OCI-LY7 (cell line): ENCODE data around the gene ASPHD2. TPM values are rescaled to one million over a fixed set of nuclear protein-coding genes. Genes with fewer than 3 reads are reported as not detected.

ENCODE experiments used
- BruUV-seq: library from RNA; stranded (reverse); fragments of 400-500 nt; replicated peaks from 2 replicates; lab custom pipeline; 2021; lab: Mats Ljungman, UMichigan
- CTCF ChIA-PET: fragments of 300-600 bp; sonication (Branson Sonifier 250); formaldehyde crosslinking; loops from one replicate; lab custom pipeline; 2022; ENCODE audit warnings: antibody characterized with exemption; ENCODE audit not compliant: unreplicated experiment; lab: Charles Lee
- POLR2A ChIA-PET: fragments of 300-600 bp; sonication (Branson Sonifier 250); formaldehyde crosslinking; loops from one replicate; lab custom pipeline; 2022; ENCODE audit warnings: antibody characterized with exemption; lab: Charles Lee
- DNase-seq: peaks from one replicate; pipeline ENCODE4 v3.0.0-alpha.2; 2015; ENCODE audit warnings: low spot score
- H2AFZ ChIP-seq: fragments of 200-600 bp; sonication (generic), shearing (Covaris generic); 2 replicates; pipeline ENCODE4 v1.6.1; 2014; ENCODE audit warnings: mild to moderate bottlenecking, antibody characterized with exemption, low read length, moderate library complexity
- H3K27ac ChIP-seq: fragments of 200-600 bp; sonication (generic); 2 replicates; pipeline ENCODE4 v1.5.1; 2014; ENCODE audit warnings: mixed run types, low read depth, mild to moderate bottlenecking, moderate library complexity, low read length, inconsistent platforms; ENCODE audit not compliant: poor library complexity, severe bottlenecking
- H3K36me3 ChIP-seq: fragments of 200-600 bp; sonication (generic); 2 replicates; pipeline ENCODE4 v1.6.1; 2014; ENCODE audit warnings: mild to moderate bottlenecking, antibody characterized with exemption, low read length, moderate library complexity, mixed read lengths; ENCODE audit not compliant: insufficient read depth
- H3K4me1 ChIP-seq: fragments of 200-600 bp; sonication (generic); 2 replicates; pipeline ENCODE4 v1.5.1; 2014; ENCODE audit warnings: mild to moderate bottlenecking, low read length; ENCODE audit not compliant: insufficient read depth, poor library complexity, severe bottlenecking
- H3K4me2 ChIP-seq: fragments of 200-600 bp; sonication (generic); 2 replicates; pipeline ENCODE4 v1.6.1; 2014; ENCODE audit warnings: mild to moderate bottlenecking, low read length
- H3K4me3 ChIP-seq: fragments of 200-600 bp; sonication (generic); 2 replicates; pipeline ENCODE4 v1.5.1; 2014; ENCODE audit warnings: mild to moderate bottlenecking, low read depth, low read length; ENCODE audit not compliant: poor library complexity, severe bottlenecking
- H3K79me2 ChIP-seq: fragments of 200-600 bp; sonication (generic); 2 replicates; pipeline ENCODE4 v1.6.1; 2016; ENCODE audit warnings: low read depth, mild to moderate bottlenecking, low read length, moderate library complexity, mixed read lengths; ENCODE audit not compliant: insufficient read depth
- H3K9me2 ChIP-seq: fragments of 200-600 bp; sonication (generic); 2 replicates; pipeline ENCODE4 v1.6.1; 2016; ENCODE audit warnings: mild to moderate bottlenecking, low read length, mixed read lengths; ENCODE audit not compliant: insufficient read depth
- H3K9me3 ChIP-seq: fragments of 200-600 bp; sonication (generic); 2 replicates; pipeline ENCODE4 v1.6.1; 2014; ENCODE audit warnings: mild to moderate bottlenecking, mixed run types, low read length, mixed read lengths
- H4K20me1 ChIP-seq: fragments of 200-600 bp; sonication (generic); 2 replicates; pipeline ENCODE4 v1.6.1; 2014; ENCODE audit warnings: mild to moderate bottlenecking, antibody characterized with exemption, low read length, moderate library complexity, mixed read lengths; ENCODE audit not compliant: insufficient read depth
- EZH2phosphoT487 ChIP-seq: fragments of 200-600 bp; sonication (generic); IDR thresholded peaks from 2 replicates; pipeline ENCODE4 v1.6.1; 2018; ENCODE audit warnings: low read depth, borderline replicate concordance, mild to moderate bottlenecking, mixed run types, antibody characterized with exemption, low read length, moderate library complexity, mixed read lengths
- intact Hi-C: fragments of 100-400 bp; cut with micrococcal nuclease; formaldehyde crosslinking; loops from one replicate; pipeline ENCODE4 v1.10.0; 2022; ENCODE audit not compliant: unreplicated experiment
- total RNA-seq, 2 experiments: library from RNA; depleted of rRNA in 1 of 2; stranded (reverse); fragments of >200 nt in 1 of 2; shearing (Covaris generic) in 1 of 2; gene quantifications; 2 replicates each; pipeline ENCODE4 v1.2.3, GENCODE V29; 2014 to 2022
- TF ChIP-seq, protein P1 (sequence below): fragments of 200-600 bp; sonication (generic); conservative IDR thresholded peaks from 2 replicates; pipeline ENCODE4 v1.5.1; 2014; ENCODE audit warnings: mild to moderate bottlenecking, antibody characterized with exemption, low read length, moderate library complexity, mixed read lengths

The ASPHD2 gene
- total RNA-seq, 2 experiments from 2014 or later: 5.5 to 6.5 TPM

DNA sequence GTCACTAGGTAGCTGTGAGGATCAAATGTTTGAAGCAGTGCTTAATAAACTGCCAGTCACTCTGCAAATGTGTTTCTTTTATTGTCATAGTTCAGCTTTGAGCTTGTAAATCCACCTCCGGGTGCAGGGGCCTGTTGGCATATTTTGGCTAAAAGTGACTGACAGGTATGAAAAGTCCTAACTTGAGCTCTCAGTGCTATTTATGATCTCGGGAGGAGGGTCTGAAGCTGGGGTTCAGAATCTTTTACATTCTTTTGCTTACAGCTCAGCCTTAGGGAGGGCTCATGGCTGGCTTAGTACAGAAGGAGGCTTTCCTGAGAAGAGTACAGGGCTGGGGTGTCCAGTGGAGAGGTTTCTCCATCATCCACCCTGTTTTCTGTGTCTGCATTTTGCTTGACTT, 1.5 kb downstream of the ASPHD2 start:
- Histone ChIP-seq H3K4me1 (peaks cover 42% of the 10 kb centered on the region), H4K20me1 (peaks cover 7% of the 10 kb centered on the region; the same call in 1 of the 2 replicates), H3K4me3 (peak overlapping the region; percentile 73), H3K9me3 (no peaks in the 10 kb centered on the region), H3K36me3 (no peaks in the 10 kb centered on the region), H3K27ac (no peak overlapping the region), H2AFZ (no peak overlapping the region), H3K9me2 (no peaks in the 10 kb centered on the region), H3K79me2 (no peaks in the 10 kb centered on the region), H3K4me2 (peak overlapping the region; percentile 66)
- CTCF ChIA-PET: interaction anchor here (0.5 kb wide), 1 partner anchor 73 kb away, joined by 3 read pairs; no protein-coding TSS in a partner anchor
- intact Hi-C loops: no loop called here
- POLR2A ChIA-PET: interaction anchor here (0.7 to 2.1 kb wide), 8 partner anchors 8 to 1944 kb away, joined by 3 to 9 read pairs (median 4); partner anchors contain the start of genes HPS4 and SRRD
- DNase-seq: no peak
- BruUV-seq: no TSS peak
- TF ChIP-seq EZH2phosphoT487: no peak
- TF ChIP-seq, protein P1, sequence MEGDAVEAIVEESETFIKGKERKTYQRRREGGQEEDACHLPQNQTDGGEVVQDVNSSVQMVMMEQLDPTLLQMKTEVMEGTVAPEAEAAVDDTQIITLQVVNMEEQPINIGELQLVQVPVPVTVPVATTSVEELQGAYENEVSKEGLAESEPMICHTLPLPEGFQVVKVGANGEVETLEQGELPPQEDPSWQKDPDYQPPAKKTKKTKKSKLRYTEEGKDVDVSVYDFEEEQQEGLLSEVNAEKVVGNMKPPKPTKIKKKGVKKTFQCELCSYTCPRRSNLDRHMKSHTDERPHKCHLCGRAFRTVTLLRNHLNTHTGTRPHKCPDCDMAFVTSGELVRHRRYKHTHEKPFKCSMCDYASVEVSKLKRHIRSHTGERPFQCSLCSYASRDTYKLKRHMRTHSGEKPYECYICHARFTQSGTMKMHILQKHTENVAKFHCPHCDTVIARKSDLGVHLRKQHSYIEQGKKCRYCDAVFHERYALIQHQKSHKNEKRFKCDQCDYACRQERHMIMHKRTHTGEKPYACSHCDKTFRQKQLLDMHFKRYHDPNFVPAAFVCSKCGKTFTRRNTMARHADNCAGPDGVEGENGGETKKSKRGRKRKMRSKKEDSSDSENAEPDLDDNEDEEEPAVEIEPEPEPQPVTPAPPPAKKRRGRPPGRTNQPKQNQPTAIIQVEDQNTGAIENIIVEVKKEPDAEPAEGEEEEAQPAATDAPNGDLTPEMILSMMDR: no peak

DNA sequence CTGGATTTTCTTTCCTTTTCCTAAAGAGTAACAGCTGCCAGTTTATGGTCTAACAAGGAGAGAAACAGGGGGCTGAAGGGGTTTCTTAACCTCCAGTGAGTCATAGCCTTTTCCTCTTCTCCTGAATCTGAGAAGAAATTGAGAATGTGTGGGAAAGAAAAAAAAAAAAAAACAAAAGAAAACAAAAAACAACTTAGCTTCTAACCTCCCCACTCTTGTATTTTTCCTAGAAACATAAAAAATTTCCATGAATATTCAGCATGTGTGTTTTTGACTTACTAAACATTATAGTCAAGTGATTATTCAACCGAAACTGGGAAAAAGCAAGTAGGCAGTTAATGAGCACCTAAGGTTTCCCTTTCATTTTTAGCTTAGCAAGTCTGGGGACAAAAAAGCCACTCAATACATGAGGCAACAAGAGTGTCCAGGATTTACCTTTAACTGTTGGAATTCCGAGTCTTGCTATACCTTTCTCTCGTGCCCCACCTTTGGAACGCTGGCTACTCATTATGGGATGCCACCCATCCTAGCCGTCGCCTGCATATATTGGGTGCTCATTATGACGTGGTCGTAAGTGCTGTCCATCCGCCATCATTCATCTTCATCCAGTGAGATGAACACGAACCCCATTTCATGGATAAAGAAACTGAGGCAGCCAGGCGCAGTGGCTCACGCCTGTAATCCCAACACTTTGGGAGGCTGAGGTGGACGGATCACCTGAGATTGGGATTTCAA, 2.4 kb downstream of the ASPHD2 start:
- 0 out of 2 replicates have a peak overlapping the region, but pooled peaks have one; percentile 66 for H3K4me2 ChIP-seq
- BruUV-seq: TSS peak; percentile 72
- no peak overlapping the region for H2AFZ ChIP-seq
- no peak overlapping the region for H3K27ac ChIP-seq
- DNase-seq: no peak
- CTCF ChIA-PET: interaction anchor here (0.6 kb wide), 1 partner anchor 50 kb away, joined by 3 read pairs; no protein-coding TSS in a partner anchor
- H4K20me1 ChIP-seq: peaks cover 7% of the 10 kb centered on the region; the same call in 1 of the 2 replicates
- H3K9me2 ChIP-seq: no peaks in the 10 kb centered on the region
- H3K9me3 ChIP-seq: no peaks in the 10 kb centered on the region
- peaks cover 42% of the 10 kb centered on the region for H3K4me1 ChIP-seq
- POLR2A ChIA-PET: interaction anchor here (0.6 to 2.1 kb wide), 7 partner anchors 8 to 1945 kb away, joined by 3 to 9 read pairs (median 4); partner anchors contain the start of genes HPS4 and SRRD
- TF ChIP-seq, protein P1: no peak
- no peak for TF ChIP-seq EZH2phosphoT487
- H3K36me3 ChIP-seq: no peaks in the 10 kb centered on the region
- no peak overlapping the region for H3K4me3 ChIP-seq
- intact Hi-C loops: no loop called here
- H3K79me2 ChIP-seq: no peaks in the 10 kb centered on the region
